Measurements from ENCODE around the gene LBP.
"Not testable (repeated sequence)": the region's sequence is repeated elsewhere in the genome, so short reads cannot be mapped to it uniquely, and the experiment has no call there.

LBP gene

GRCh38 chr20:38405132-38405531 is 58.9 kb downstream of the LBP start:
- no peaks in the 10 kb centered on the region for H3K27me3 ChIP-seq (ENCODE audit: low read length)
- no peak overlapping the region for H2AFZ ChIP-seq (ENCODE audit: low read depth, low read length, severe bottlenecking)
- no peaks in the 10 kb centered on the region for H4K20me1 ChIP-seq (ENCODE audit: low read depth, low read length)
- H3K4me3 ChIP-seq (ENCODE audit: insufficient read depth, low read length, poor library complexity, severe bottlenecking), result no peak overlapping the region
- H3K9ac ChIP-seq (ENCODE audit: low read length), result no peak overlapping the region
- no peak for TF ChIP-seq CTCF (IDR thresholded peaks at IDR 0.05; ENCODE audit: insufficient read depth, low read length, poor library complexity, severe bottlenecking)
- TF ChIP-seq EZH2phosphoT487 (conservative IDR thresholded peaks at IDR 0.05; ENCODE audit: low read length), result no peak
- no peaks in the 10 kb centered on the region for H3K9me2 ChIP-seq (replicated peaks; ENCODE audit: insufficient read depth, low read length)
- H3K36me3 ChIP-seq (ENCODE audit: low read length), result peaks cover 4% of the 10 kb centered on the region; the same call in 1 of the 2 replicates
- H3K4me2 ChIP-seq (ENCODE audit: low read depth, low read length, poor library complexity, severe bottlenecking), result no peak overlapping the region
- no peaks in the 10 kb centered on the region for H3K79me2 ChIP-seq (ENCODE audit: insufficient read depth, low read length)
- no peaks in the 10 kb centered on the region for H3F3A ChIP-seq (ENCODE audit: insufficient read depth)
- no peak overlapping the region for H3K27ac ChIP-seq (ENCODE audit: low read depth, low read length)
- 0 out of 2 replicates have a peak, but pooled peaks cover 4% of the 10 kb centered on the region for H3K9me3 ChIP-seq (ENCODE audit: insufficient read depth, low read length)

- H3K27me3 ChIP-seq (ENCODE audit: low read length), result no peaks in the 10 kb centered on the region
- no peaks in the 10 kb centered on the region for H3K79me2 ChIP-seq (ENCODE audit: insufficient read depth, low read length)
- peaks cover 4% of the 10 kb centered on the region; the same call in 1 of the 2 replicates for H3K36me3 ChIP-seq (ENCODE audit: low read length)
- H2AFZ ChIP-seq (ENCODE audit: low read depth, low read length, severe bottlenecking), result no peak overlapping the region
- TF ChIP-seq EZH2phosphoT487 (conservative IDR thresholded peaks at IDR 0.05; ENCODE audit: low read length), result no peak
- TF ChIP-seq CTCF (IDR thresholded peaks at IDR 0.05; ENCODE audit: insufficient read depth, low read length, poor library complexity, severe bottlenecking), result no peak
- H3K27ac ChIP-seq (ENCODE audit: low read depth, low read length), result no peak overlapping the region
- H3K9me3 ChIP-seq (ENCODE audit: insufficient read depth, low read length), result 0 out of 2 replicates have a peak, but pooled peaks cover 4% of the 10 kb centered on the region
- H3K9ac ChIP-seq (ENCODE audit: low read length), result no peak overlapping the region
- H3K9me2 ChIP-seq (replicated peaks; ENCODE audit: insufficient read depth, low read length), result no peaks in the 10 kb centered on the region
- no peak overlapping the region for H3K4me3 ChIP-seq (ENCODE audit: insufficient read depth, low read length, poor library complexity, severe bottlenecking)
- H3F3A ChIP-seq (ENCODE audit: insufficient read depth), result no peaks in the 10 kb centered on the region
- H3K4me2 ChIP-seq (ENCODE audit: low read depth, low read length, poor library complexity, severe bottlenecking), result no peak overlapping the region
- no peaks in the 10 kb centered on the region for H4K20me1 ChIP-seq (ENCODE audit: low read depth, low read length)
Measured at GRCh38 chr20:38406476-38406875, 60.2 kb downstream of the LBP start.

GRCh38 chr20:38407321-38407720 is 61.0 kb downstream of the LBP start:
- 0 out of 2 replicates have a peak, but pooled peaks cover 4% of the 10 kb centered on the region for H3K9me3 ChIP-seq (ENCODE audit: insufficient read depth, low read length)
- H3F3A ChIP-seq (ENCODE audit: insufficient read depth), result no peaks in the 10 kb centered on the region
- no peaks in the 10 kb centered on the region for H4K20me1 ChIP-seq (ENCODE audit: low read depth, low read length)
- no peaks in the 10 kb centered on the region for H3K27me3 ChIP-seq (ENCODE audit: low read length)
- H3K4me3 ChIP-seq (ENCODE audit: insufficient read depth, low read length, poor library complexity, severe bottlenecking), result no peak overlapping the region
- H3K79me2 ChIP-seq (ENCODE audit: insufficient read depth, low read length), result no peaks in the 10 kb centered on the region
- H3K9me2 ChIP-seq (replicated peaks; ENCODE audit: insufficient read depth, low read length), result no peaks in the 10 kb centered on the region
- H3K36me3 ChIP-seq (ENCODE audit: low read length), result peaks cover 7% of the 10 kb centered on the region; the same call in 1 of the 2 replicates
- no peak overlapping the region for H3K4me2 ChIP-seq (ENCODE audit: low read depth, low read length, poor library complexity, severe bottlenecking)
- H2AFZ ChIP-seq (ENCODE audit: low read depth, low read length, severe bottlenecking), result no peak overlapping the region
- TF ChIP-seq EZH2phosphoT487 (conservative IDR thresholded peaks at IDR 0.05; ENCODE audit: low read length), result no peak
- TF ChIP-seq CTCF (IDR thresholded peaks at IDR 0.05; ENCODE audit: insufficient read depth, low read length, poor library complexity, severe bottlenecking), result no peak
- H3K9ac ChIP-seq (ENCODE audit: low read length), result no peak overlapping the region
- no peak overlapping the region for H3K27ac ChIP-seq (ENCODE audit: low read depth, low read length)

GRCh38 chr20:38407822-38408221 is 61.5 kb downstream of the LBP start:
- H3K27ac ChIP-seq (ENCODE audit: low read depth, low read length); H3K79me2 ChIP-seq (ENCODE audit: insufficient read depth, low read length); H3K9me3 ChIP-seq (ENCODE audit: insufficient read depth, low read length): not testable (repeated sequence)

More at GRCh38 chr20:38407822-38408221, 61.5 kb downstream of the LBP start:
- not testable (repeated sequence) for H2AFZ ChIP-seq (ENCODE audit: low read depth, low read length, severe bottlenecking); H3K9me2 ChIP-seq (replicated peaks; ENCODE audit: insufficient read depth, low read length); H3K4me2 ChIP-seq (ENCODE audit: low read depth, low read length, poor library complexity, severe bottlenecking); H3K4me3 ChIP-seq (ENCODE audit: insufficient read depth, low read length, poor library complexity, severe bottlenecking); H4K20me1 ChIP-seq (ENCODE audit: low read depth, low read length); H3F3A ChIP-seq (ENCODE audit: insufficient read depth); H3K27me3 ChIP-seq (ENCODE audit: low read length); H3K9ac ChIP-seq (ENCODE audit: low read length); H3K36me3 ChIP-seq (ENCODE audit: low read length)
